Suprapubic skin (tissue), 4 donors: ENCODE results near the gene SLC12A3. TPM values are rescaled to one million over a fixed set of nuclear protein-coding genes. Genes with fewer than 3 reads are reported as not detected.

ENCODE experiments used
- DNase-seq, 2 donors: peaks; one replicate each; pipeline ENCODE4 v3.0.0-alpha.2; 2019; ENCODE audit warnings: low spot score in 2 of 2
- H3K27ac ChIP-seq: fragments of 200-600 bp; sonication (generic); one replicate; pipeline ENCODE4 v1.5.1; 2019
- H3K27me3 ChIP-seq: fragments of 200-600 bp; sonication (generic); one replicate; pipeline ENCODE4 v1.5.1; 2019
- H3K36me3 ChIP-seq: fragments of 200-600 bp; sonication (generic); one replicate; pipeline ENCODE4 v1.5.1; 2019
- H3K4me1 ChIP-seq: fragments of 200-600 bp; sonication (generic); one replicate; pipeline ENCODE4 v1.5.1; 2019
- H3K4me3 ChIP-seq: fragments of 200-600 bp; sonication (generic); one replicate; pipeline ENCODE4 v1.5.1; 2019; ENCODE audit warnings: mild to moderate bottlenecking
- H3K9me3 ChIP-seq: fragments of 200-600 bp; sonication (generic); one replicate; pipeline ENCODE4 v1.5.1; 2019
- CTCF ChIP-seq, 2 donors: fragments of 200-600 bp in 1 of 2; fragments of 450-650 bp in 1 of 2; sonication (generic) in 1 of 2; IDR thresholded peaks; one replicate each; pipeline ENCODE4 v1.5.1; 2016 to 2019; ENCODE audit warnings: antibody characterized with exemption in 2 of 2, mild to moderate bottlenecking in 1 of 2, moderate library complexity in 1 of 2
- EP300 ChIP-seq: sonication (generic); formaldehyde crosslinking; IDR thresholded peaks from one replicate; pipeline ENCODE4 v1.6.1; 2017; ENCODE audit warnings: antibody characterized with exemption
- POLR2A ChIP-seq, 2 donors: fragments of 450-650 bp; IDR thresholded peaks; one replicate each; pipeline ENCODE4 v1.6.1; 2017; ENCODE audit warnings: antibody characterized with exemption in 2 of 2, mild to moderate bottlenecking in 2 of 2, moderate library complexity in 2 of 2
- POLR2AphosphoS5 ChIP-seq, 3 donors: sonication (generic); formaldehyde crosslinking; IDR thresholded peaks; one replicate each; pipeline ENCODE4 v1.6.1; 2017; ENCODE audit warnings: antibody characterized with exemption in 3 of 3
- WGBS: methylation state at CpG from one replicate; pipeline ENCODE4 v1.1.5; 2018; 5-methylcytosine and 5-hydroxymethylcytosine counted together
- total RNA-seq, 4 donors: library from RNA; depleted of rRNA; stranded (reverse); fragments of >200 nt; gene quantifications; one replicate each; pipeline ENCODE4 v1.1.0, GENCODE V29; 2016

The SLC12A3 gene
- total RNA-seq, 4 donors from 2014 or later = 0.13 TPM; not detected in 3

DNA sequence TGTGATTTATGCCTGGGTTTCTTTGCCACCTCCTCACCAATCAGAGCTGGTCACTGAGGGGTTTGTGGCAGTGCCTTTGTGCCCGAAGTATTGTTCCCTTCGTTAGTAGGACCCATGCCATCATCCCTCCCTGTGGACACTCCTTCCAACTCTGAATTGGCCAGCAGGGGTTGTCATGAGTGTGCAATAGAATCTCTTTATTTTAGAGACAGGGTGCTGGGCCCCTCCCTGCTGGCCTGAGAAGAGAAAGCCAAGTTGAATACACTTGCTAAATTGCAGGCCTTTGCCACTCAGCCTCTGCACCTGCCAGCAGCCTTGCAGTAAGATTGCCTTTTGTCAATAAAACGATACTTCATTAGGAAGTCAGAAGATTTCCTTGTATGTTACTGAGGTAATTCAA is 40.7 kb upstream of the SLC12A3 start:
- H3K36me3 ChIP-seq = peaks cover 68% of the 10 kb centered on the region
- 54% methylated on average over 3 of the region's 3 CpGs for WGBS
- no peak overlapping the region for H3K4me3 ChIP-seq
- peaks cover 5% of the 10 kb centered on the region for H3K4me1 ChIP-seq
- TF ChIP-seq POLR2AphosphoS5 (IDR thresholded peaks at IDR 0.05) (no peak), CTCF (IDR thresholded peaks at IDR 0.05) (no peak), EP300 (no peak), POLR2A (IDR thresholded peaks at IDR 0.05) (no peak)
- no peaks in the 10 kb centered on the region for H3K9me3 ChIP-seq
- H3K27ac ChIP-seq = no peak overlapping the region
- no peak for DNase-seq
- no peaks in the 10 kb centered on the region for H3K27me3 ChIP-seq

- no peaks in the 10 kb centered on the region for H3K27me3 ChIP-seq
- WGBS = 95% methylated on average over 3 of the region's 3 CpGs
- H3K36me3 ChIP-seq = peaks cover 68% of the 10 kb centered on the region
- no peak overlapping the region for H3K27ac ChIP-seq
- no peaks in the 10 kb centered on the region for H3K9me3 ChIP-seq
- peaks cover 5% of the 10 kb centered on the region for H3K4me1 ChIP-seq
- DNase-seq = no peak
- H3K4me3 ChIP-seq = no peak overlapping the region
- TF ChIP-seq EP300 (no peak), POLR2A (IDR thresholded peaks at IDR 0.05) (no peak), POLR2AphosphoS5 (IDR thresholded peaks at IDR 0.05) (no peak), CTCF (IDR thresholded peaks at IDR 0.05) (no peak)
Measured at GRCh38 chr16:56824804-56825203, 40.2 kb upstream of the SLC12A3 start.

- no peak overlapping the region for H3K4me3 ChIP-seq
- TF ChIP-seq POLR2A (IDR thresholded peaks at IDR 0.05) (no peak), EP300 (no peak), CTCF (IDR thresholded peaks at IDR 0.05) (no peak), POLR2AphosphoS5 (IDR thresholded peaks at IDR 0.05) (no peak)
- DNase-seq = no peak
- no peaks in the 10 kb centered on the region for H3K27me3 ChIP-seq
- H3K36me3 ChIP-seq = peaks cover 68% of the 10 kb centered on the region
- H3K9me3 ChIP-seq = no peaks in the 10 kb centered on the region
- H3K4me1 ChIP-seq = peaks cover 5% of the 10 kb centered on the region
- no peak overlapping the region for H3K27ac ChIP-seq
Measured at GRCh38 chr16:56825826-56826225, 39.2 kb upstream of the SLC12A3 start.

DNA sequence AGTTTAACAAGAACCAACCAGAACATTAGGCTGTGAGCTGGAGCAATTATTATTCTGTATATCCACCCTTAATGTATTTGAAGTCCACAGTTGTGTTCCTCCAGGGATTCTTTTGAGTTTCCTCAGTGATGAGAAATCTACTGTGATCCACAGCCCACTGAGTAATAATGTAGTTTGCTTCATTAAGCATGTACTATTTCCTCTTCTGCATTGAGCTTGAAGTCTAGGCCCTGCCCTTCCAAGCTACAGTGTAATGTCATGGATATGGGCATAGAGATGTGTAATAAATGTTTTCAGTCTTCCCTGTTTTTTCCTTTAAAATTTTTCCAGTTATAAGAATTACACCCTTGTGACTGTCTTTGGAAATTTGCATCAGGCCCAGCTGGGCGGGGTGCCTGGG is 36.4 kb upstream of the SLC12A3 start:
- DNase-seq = no peak
- 85% methylated on average over 1 of the region's 1 CpG for WGBS
- no peak for TF ChIP-seq POLR2A (IDR thresholded peaks at IDR 0.05)
- TF ChIP-seq CTCF (IDR thresholded peaks at IDR 0.05) = no peak
- TF ChIP-seq EP300 = no peak
- Histone ChIP-seq H3K36me3 (peaks cover 65% of the 10 kb centered on the region), H3K27ac (no peak overlapping the region), H3K4me3 (no peak overlapping the region), H3K4me1 (peaks cover 5% of the 10 kb centered on the region), H3K9me3 (no peaks in the 10 kb centered on the region), H3K27me3 (no peaks in the 10 kb centered on the region)

DNA sequence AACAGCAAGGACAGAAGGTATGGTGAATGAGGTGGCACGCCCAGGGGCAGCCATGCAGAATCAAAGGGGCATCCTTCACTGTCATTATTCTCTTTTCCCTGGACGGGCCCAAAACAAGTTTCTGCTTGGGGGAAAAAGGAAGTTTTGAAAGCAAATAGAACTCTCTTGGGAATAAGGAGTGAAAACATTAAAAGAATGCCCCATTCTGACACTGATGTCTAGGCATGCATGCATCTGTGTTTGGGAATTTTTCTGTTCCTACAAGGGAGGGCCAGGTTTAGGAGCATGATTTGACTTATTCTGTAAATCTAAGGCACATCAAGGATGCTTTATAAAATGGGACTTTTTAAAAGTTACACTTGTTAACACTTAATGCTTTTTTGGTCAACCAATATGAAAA is 34.3 kb upstream of the SLC12A3 start:
- no peaks in the 10 kb centered on the region for H3K4me1 ChIP-seq
- DNase-seq = no peak
- H3K27ac ChIP-seq = no peak overlapping the region
- no peaks in the 10 kb centered on the region for H3K9me3 ChIP-seq
- H3K27me3 ChIP-seq = no peaks in the 10 kb centered on the region
- 92% methylated on average over 2 of the region's 2 CpGs for WGBS
- TF ChIP-seq CTCF (IDR thresholded peaks at IDR 0.05) (no peak), POLR2AphosphoS5 (IDR thresholded peaks at IDR 0.05) (no peak), POLR2A (IDR thresholded peaks at IDR 0.05) (no peak), EP300 (no peak)
- peaks cover 66% of the 10 kb centered on the region for H3K36me3 ChIP-seq
- H3K4me3 ChIP-seq = no peak overlapping the region
